Lung (tissue), 12 donors: ENCODE measurements around the gene COL6A3. TPM values are rescaled to one million over a fixed set of nuclear protein-coding genes. Genes with fewer than 3 reads are reported as not detected.
A peak's percentile ranks its signal among the peaks of the same experiment; 100 is the strongest.

Source experiments
- ATAC-seq: fragments of 200-7000 bp; cut with Tn5 transposase; one replicate; pipeline ENCODE4 v1.9.1; 2020; ENCODE audit warnings: moderate number of reproducible peaks; ENCODE audit not compliant: insufficient read depth, low FRiP score
- DNase-seq, 3 donors: peaks; one replicate each; pipeline ENCODE4 v3.0.0-alpha.2; 2013 to 2017
- H3K27ac ChIP-seq, 2 donors: one replicate each; pipeline ENCODE4 v1.5.1; 2013; ENCODE audit warnings: mild to moderate bottlenecking in 2 of 2, moderate library complexity in 2 of 2, control low read depth in 1 of 2, inconsistent platforms in 1 of 2, low read depth in 1 of 2, low read length in 1 of 2
- H3K27me3 ChIP-seq, 3 donors: one replicate each; pipeline ENCODE4 v1.5.1; 2013; ENCODE audit warnings: low read length in 2 of 3; ENCODE audit not compliant: control insufficient read depth in 3 of 3, insufficient read depth in 3 of 3
- H3K36me3 ChIP-seq, 4 donors: one replicate each; pipeline ENCODE4 v1.5.1; 2013; ENCODE audit warnings: low read length in 4 of 4, mild to moderate bottlenecking in 1 of 4, moderate library complexity in 1 of 4; ENCODE audit not compliant: control insufficient read depth in 4 of 4, insufficient read depth in 4 of 4
- H3K4me1 ChIP-seq, 5 donors: one replicate each; pipeline ENCODE4 v1.5.1; 2013; ENCODE audit warnings: low read length in 5 of 5, mild to moderate bottlenecking in 2 of 5, moderate library complexity in 1 of 5; ENCODE audit not compliant: control insufficient read depth in 5 of 5, insufficient read depth in 5 of 5
- H3K4me3 ChIP-seq: one replicate; pipeline ENCODE4 v1.5.1; 2013; ENCODE audit warnings: mild to moderate bottlenecking, control low read depth, moderate library complexity
- H3K9ac ChIP-seq, 2 donors: one replicate each; pipeline ENCODE4 v1.5.1; 2013; ENCODE audit warnings: low read length in 2 of 2, control low read depth in 1 of 2; ENCODE audit not compliant: insufficient read depth in 1 of 2
- H3K9me3 ChIP-seq, 4 donors: one replicate each; pipeline ENCODE4 v1.5.1; 2013; ENCODE audit warnings: low read length in 3 of 4, mild to moderate bottlenecking in 1 of 4, moderate library complexity in 1 of 4; ENCODE audit not compliant: control insufficient read depth in 4 of 4, insufficient read depth in 3 of 4
- CTCF ChIP-seq: IDR thresholded peaks from 2 replicates; pipeline ENCODE4 v1.5.1; 2012; ENCODE audit warnings: mild to moderate bottlenecking; ENCODE audit errors: control extremely low read depth, extremely low read depth
- WGBS, 2 donors: extraction: QIAGEN DNeasy Blood & Tissue Kit; methylation state at CpG; one replicate each; pipeline ENCODE4 v1.1.7; 2013; 5-methylcytosine and 5-hydroxymethylcytosine counted together
- polyA plus RNA-seq, 2 donors: library from polyadenylated mRNA; stranded (reverse); fragments of 200-250 nt; gene quantifications; one replicate each; pipeline ENCODE4 v1.2.1, GENCODE V29; 2013
- total RNA-seq, 2 donors: library from RNA; depleted of rRNA in 1 of 2; stranded (reverse); fragments of >200 nt in 1 of 2; gene quantifications; one replicate each; pipeline ENCODE4 v1.2.1, GENCODE V29; 2014 to 2021
- donor health status: control.
- donor health status: control.
- donor health status: Bipolar disorder and iron deficiency.
- donor health status: healthy.
- donor health status: DM: yes; HTN: yes; CAD: no.

Gene COL6A3
- total and polyA plus RNA-seq, 4 donors, result 36.4 to 548 (median 277) TPM

GRCh38 chr2:237279012-237279768 is 134.8 kb downstream of the COL6A3 start:
- ATAC-seq, result no peak
- 77 to 86% methylated on average over 9 of the region's 9 CpGs for WGBS, 2 donors
- H3K27ac ChIP-seq, result peak overlapping the region; percentile 14 to 35
- no peaks in the 10 kb centered on the region for H3K36me3 ChIP-seq
- TF ChIP-seq CTCF, result no peak
- peaks cover 0 to 55% (median 16%) of the 10 kb centered on the region in 5 donors for H3K4me1 ChIP-seq
- H3K9me3 ChIP-seq, result no peaks in the 10 kb centered on the region
- H3K27me3 ChIP-seq, result no peaks in the 10 kb centered on the region
- H3K4me3 ChIP-seq, result no peak overlapping the region
- no peak for DNase-seq
- H3K9ac ChIP-seq, result peak overlapping the region in 1 of 2 donors; percentile 16

- peaks cover 0 to 55% (median 16%) of the 10 kb centered on the region in 5 donors for H3K4me1 ChIP-seq
- H3K9ac ChIP-seq, result peak overlapping the region in 1 of 2 donors; percentile 65
- no peaks in the 10 kb centered on the region for H3K27me3 ChIP-seq
- H3K27ac ChIP-seq, result peak overlapping the region in 1 of 2 donors; percentile 65
- no peak overlapping the region for H3K4me3 ChIP-seq
- H3K9me3 ChIP-seq, result no peaks in the 10 kb centered on the region
- DNase-seq, result peak; percentile 62 to 88 (median 86)
- WGBS, 2 donors, result 68 to 83% methylated on average over 6 of the region's 6 CpGs
- TF ChIP-seq CTCF, result no peak
- no peak for ATAC-seq
- no peaks in the 10 kb centered on the region for H3K36me3 ChIP-seq
These were observed 135.4 kb downstream of the COL6A3 start for GRCh38 chr2:237278568-237278967.

- Histone ChIP-seq H3K4me1 (peaks cover 0 to 45% (median 16%) of the 10 kb centered on the region in 5 donors), H3K27me3 (no peaks in the 10 kb centered on the region), H3K4me3 (no peak overlapping the region), H3K27ac (no peak overlapping the region), H3K9ac (no peak overlapping the region), H3K9me3 (no peaks in the 10 kb centered on the region), H3K36me3 (no peaks in the 10 kb centered on the region)
- DNase-seq, result no peak
- no peak for TF ChIP-seq CTCF
- ATAC-seq, result no peak
- WGBS, 2 donors, result 91 to 92% methylated on average over 8 of the region's 8 CpGs
These were observed 137.1 kb downstream of the COL6A3 start for GRCh38 chr2:237276716-237277490.

Other genes starting within 250 kb of the COL6A3 start
- gene MLPH, start 73.1 kb upstream of the COL6A3 start, total RNA-seq, result 100 to 1,000 TPM; 154 to 295 TPM
- 100 to 1,000 TPM in 1 of 2 donors, 10 to 100 TPM in 1; 71.0 to 230 TPM for gene MLPH, start 73.1 kb upstream of the COL6A3 start, polyA plus RNA-seq
- not detected for gene PRLH, start 152.4 kb upstream of the COL6A3 start, total RNA-seq
- not detected for gene PRLH, start 152.4 kb upstream of the COL6A3 start, polyA plus RNA-seq
- 10 to 100 TPM; 44.9 to 48.0 TPM for gene RAB17, start 176.6 kb upstream of the COL6A3 start, total RNA-seq
- 10 to 100 TPM; 19.3 to 73.3 TPM for gene RAB17, start 176.6 kb upstream of the COL6A3 start, polyA plus RNA-seq
- gene LRRFIP1, start 213.4 kb upstream of the COL6A3 start, total RNA-seq, result 100 to 1,000 TPM; 107 to 194 TPM
- 10 to 100 TPM; 79.7 to 81.1 TPM for gene LRRFIP1, start 213.4 kb upstream of the COL6A3 start, polyA plus RNA-seq